Loucy (cell line): ENCODE measurements around the gene TBX1.

Experiments
- H2AFZ ChIP-seq: fragments of 200-600 bp; sonication (generic); 2 replicates; pipeline ENCODE4 v1.6.0; 2016; ENCODE audit warnings: antibody characterized with exemption, mild to moderate bottlenecking, low read length, moderate library complexity
- H3F3A ChIP-seq: fragments of 200-600 bp; 2 replicates; pipeline ENCODE4 v1.6.0; 2016; ENCODE audit warnings: antibody characterized with exemption, low read depth, mild to moderate bottlenecking
- H3K27me3 ChIP-seq: fragments of 200-600 bp; sonication (generic); 2 replicates; pipeline ENCODE4 v1.6.1; 2014; ENCODE audit warnings: low read length, mild to moderate bottlenecking; ENCODE audit not compliant: insufficient read depth, poor library complexity, severe bottlenecking
- H3K36me3 ChIP-seq: fragments of 200-600 bp; sonication (generic); 2 replicates; pipeline ENCODE4 v1.6.1; 2016; ENCODE audit warnings: low read length; ENCODE audit not compliant: insufficient read depth
- H3K4me1 ChIP-seq: fragments of 200-600 bp; sonication (generic); 2 replicates; pipeline ENCODE4 v1.5.1; 2014; ENCODE audit warnings: low read length, mild to moderate bottlenecking; ENCODE audit not compliant: insufficient read depth, poor library complexity, severe bottlenecking
- H3K4me2 ChIP-seq: fragments of 200-600 bp; sonication (generic); 2 replicates; pipeline ENCODE4 v1.6.0; 2014; ENCODE audit warnings: antibody characterized with exemption, low read length, low read depth, mild to moderate bottlenecking; ENCODE audit not compliant: poor library complexity, severe bottlenecking
- H3K4me3 ChIP-seq: fragments of 200-600 bp; sonication (generic); 2 replicates; pipeline ENCODE4 v1.5.1; 2014; ENCODE audit warnings: low read length, mild to moderate bottlenecking, mixed read lengths; ENCODE audit not compliant: poor library complexity, severe bottlenecking
- H3K79me2 ChIP-seq: fragments of 200-600 bp; sonication (generic); 2 replicates; pipeline ENCODE4 v1.6.1; 2014; ENCODE audit warnings: low read length; ENCODE audit not compliant: insufficient read depth
- H3K9ac ChIP-seq: fragments of 200-600 bp; sonication (generic); 2 replicates; pipeline ENCODE4 v1.6.0; 2014; ENCODE audit warnings: mild to moderate bottlenecking, low read depth, low read length, moderate library complexity; ENCODE audit not compliant: poor library complexity, severe bottlenecking
- H3K9me2 ChIP-seq: fragments of 200-600 bp; sonication (generic); replicated peaks from 2 replicates; pipeline ENCODE4 v1.6.1; 2016; ENCODE audit warnings: low read depth, low read length, mixed read lengths
- H3K9me3 ChIP-seq: fragments of 200-600 bp; sonication (generic); 2 replicates; pipeline ENCODE4 v1.6.1; 2014; ENCODE audit warnings: mild to moderate bottlenecking, antibody characterized with exemption, low read length, low read depth; ENCODE audit not compliant: insufficient read depth
- H4K20me1 ChIP-seq: fragments of 200-600 bp; sonication (generic); 2 replicates; pipeline ENCODE4 v1.6.0; 2014; ENCODE audit warnings: antibody characterized with exemption, low read length, mild to moderate bottlenecking; ENCODE audit not compliant: insufficient read depth, poor library complexity, severe bottlenecking
- CTCF ChIP-seq: fragments of 200-600 bp; sonication (generic); conservative IDR thresholded peaks from 2 replicates; pipeline ENCODE4 v1.5.1; 2014; ENCODE audit warnings: mild to moderate bottlenecking, antibody characterized with exemption, low read length
- EZH2phosphoT487 ChIP-seq: fragments of 200-600 bp; IDR thresholded peaks from 2 replicates; pipeline ENCODE4 v1.6.1; 2018; ENCODE audit warnings: antibody characterized with exemption, mild to moderate bottlenecking, moderate library complexity, borderline replicate concordance

TBX1 gene

GRCh38 chr22:19757985-19758895 is 2.3 kb upstream of the TBX1 start:
- no peaks in the 10 kb centered on the region for H3K9me3 ChIP-seq
- no peaks in the 10 kb centered on the region for H3K36me3 ChIP-seq
- no peaks in the 10 kb centered on the region for H3K4me1 ChIP-seq
- H3F3A ChIP-seq, result no peaks in the 10 kb centered on the region
- H3K4me2 ChIP-seq, result no peak overlapping the region
- no peaks in the 10 kb centered on the region for H3K27me3 ChIP-seq
- H3K79me2 ChIP-seq, result no peaks in the 10 kb centered on the region
- TF ChIP-seq EZH2phosphoT487, result no peak
- TF ChIP-seq CTCF, result no peak
- H4K20me1 ChIP-seq, result no peaks in the 10 kb centered on the region
- no peaks in the 10 kb centered on the region for H3K9me2 ChIP-seq
- no peak overlapping the region for H3K4me3 ChIP-seq
- no peak overlapping the region for H3K9ac ChIP-seq
- H2AFZ ChIP-seq, result no peak overlapping the region

- no peak overlapping the region for H3K4me3 ChIP-seq
- no peak overlapping the region for H2AFZ ChIP-seq
- no peaks in the 10 kb centered on the region for H3K9me3 ChIP-seq
- H3K4me1 ChIP-seq, result no peaks in the 10 kb centered on the region
- no peaks in the 10 kb centered on the region for H3K36me3 ChIP-seq
- H4K20me1 ChIP-seq, result no peaks in the 10 kb centered on the region
- no peak for TF ChIP-seq EZH2phosphoT487
- no peaks in the 10 kb centered on the region for H3K9me2 ChIP-seq
- no peaks in the 10 kb centered on the region for H3K27me3 ChIP-seq
- H3F3A ChIP-seq, result no peaks in the 10 kb centered on the region
- H3K4me2 ChIP-seq, result no peak overlapping the region
- no peaks in the 10 kb centered on the region for H3K79me2 ChIP-seq
- no peak overlapping the region for H3K9ac ChIP-seq
These were observed 1.6 kb upstream of the TBX1 start for GRCh38 chr22:19758896-19759426.

- no peak overlapping the region for H3K4me3 ChIP-seq
- H3F3A ChIP-seq, result no peaks in the 10 kb centered on the region
- H3K27me3 ChIP-seq, result no peaks in the 10 kb centered on the region
- no peaks in the 10 kb centered on the region for H3K9me3 ChIP-seq
- no peak overlapping the region for H3K4me2 ChIP-seq
- H4K20me1 ChIP-seq, result no peaks in the 10 kb centered on the region
- no peak overlapping the region for H3K9ac ChIP-seq
- no peaks in the 10 kb centered on the region for H3K4me1 ChIP-seq
- TF ChIP-seq CTCF (no peak), EZH2phosphoT487 (no peak)
- no peaks in the 10 kb centered on the region for H3K79me2 ChIP-seq
- no peaks in the 10 kb centered on the region for H3K9me2 ChIP-seq
- H2AFZ ChIP-seq, result no peak overlapping the region
- H3K36me3 ChIP-seq, result no peaks in the 10 kb centered on the region
These were observed 1.0 kb upstream of the TBX1 start for GRCh38 chr22:19759427-19760057.
